Stimulated activated naive B cell treated with anti-CD40 and anti-IgM and Interleukin-4, amounts not matched to agents 10 μg/mL and 1 μg/mL and 100 μg/mL, for 72 hours (primary cell): ENCODE data around the gene ERG.

ENCODE experiments used
- ATAC-seq, 2 donors: fragments of 150-1000 bp; cut with Tn5 transposase; replicated peaks; 2 replicates each; pipeline ENCODE4 v1.10.0; 2021; ENCODE audit warnings: moderate library complexity in 1 of 2
- DNase-seq: peaks from one replicate; pipeline ENCODE4 v3.0.0; 2021
- H3K27ac Mint-ChIP-seq: one replicate; pipeline ENCODE4 v1.8.0; 2022; ENCODE audit warnings: mild to moderate bottlenecking, mixed read lengths
- H3K27me3 Mint-ChIP-seq, 2 donors: one replicate each; pipeline ENCODE4 v1.8.0; 2022; ENCODE audit warnings: mixed read lengths in 2 of 2
- H3K36me3 Mint-ChIP-seq, 2 donors: one replicate each; pipeline ENCODE4 v1.8.0; 2022; ENCODE audit warnings: mixed read lengths in 2 of 2, mild to moderate bottlenecking in 1 of 2
- H3K4me1 Mint-ChIP-seq, 2 donors: one replicate each; pipeline ENCODE4 v1.8.0; 2022; ENCODE audit warnings: mixed read lengths in 2 of 2, mild to moderate bottlenecking in 1 of 2
- H3K4me3 Mint-ChIP-seq, 2 donors: one replicate each; pipeline ENCODE4 v1.8.0; 2022; ENCODE audit warnings: mild to moderate bottlenecking in 2 of 2, mixed read lengths in 2 of 2, moderate library complexity in 1 of 2
- H3K9me3 Mint-ChIP-seq, 2 donors: one replicate each; pipeline ENCODE4 v1.8.0; 2022; ENCODE audit warnings: mixed read lengths in 2 of 2, mild to moderate bottlenecking in 1 of 2

The ERG gene

GRCh38 chr21:38354231-38354630 is 144.0 kb downstream of the ERG start:
- Mint-ChIP-seq H3K4me1 (peaks cover 4 to 8% of the 10 kb centered on the region in 2 donors), H3K9me3 (no peaks in the 10 kb centered on the region), H3K36me3 (no peaks in the 10 kb centered on the region), H3K27ac (no peak overlapping the region), H3K27me3 (peaks cover 20 to 23% of the 10 kb centered on the region in 2 donors), H3K4me3 (no peak overlapping the region)
- no peak for ATAC-seq
- no peak for DNase-seq

- no peak overlapping the region for H3K27ac Mint-ChIP-seq
- no peak for DNase-seq
- no peaks in the 10 kb centered on the region for H3K36me3 Mint-ChIP-seq
- ATAC-seq, result peak in 1 of 2 donors; percentile 38
- peaks cover 20% of the 10 kb centered on the region in 2 donors for H3K27me3 Mint-ChIP-seq
- no peak overlapping the region for H3K4me3 Mint-ChIP-seq
- H3K9me3 Mint-ChIP-seq, result no peaks in the 10 kb centered on the region
- peaks cover 4 to 8% of the 10 kb centered on the region in 2 donors for H3K4me1 Mint-ChIP-seq
Observed at GRCh38 chr21:38352536-38353219, 145.6 kb downstream of the ERG start.

DNA sequence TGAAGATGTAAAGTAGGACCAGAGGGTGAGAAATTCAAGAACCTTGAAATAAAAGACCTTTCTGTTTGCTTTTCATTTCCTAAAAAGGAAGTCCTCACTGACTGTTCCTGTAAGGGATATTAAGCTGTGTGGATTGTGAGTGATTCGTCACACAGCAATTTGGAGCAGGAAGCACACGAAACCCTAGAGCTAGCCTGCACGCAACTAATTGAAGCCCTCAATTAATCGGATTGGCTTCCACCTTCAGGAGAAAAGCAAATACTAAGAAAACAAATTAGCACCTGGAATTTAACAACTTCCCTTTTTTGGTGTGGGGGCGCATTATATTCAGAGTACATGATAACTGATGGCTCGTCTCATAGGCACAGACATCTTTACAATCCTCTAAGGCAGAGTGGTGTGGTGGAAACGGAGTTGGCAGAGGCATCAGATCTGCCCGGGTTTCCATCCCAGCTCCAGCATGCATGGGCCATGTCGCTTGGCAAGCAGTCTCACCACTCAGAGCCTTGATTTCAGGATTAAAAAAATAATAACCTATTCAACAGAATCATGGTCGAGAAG is 146.2 kb downstream of the ERG start:
- no peaks in the 10 kb centered on the region for H3K36me3 Mint-ChIP-seq
- no peak for DNase-seq
- H3K4me1 Mint-ChIP-seq, result peaks cover 4 to 8% of the 10 kb centered on the region in 2 donors
- no peaks in the 10 kb centered on the region for H3K9me3 Mint-ChIP-seq
- peaks cover 20% of the 10 kb centered on the region in 2 donors for H3K27me3 Mint-ChIP-seq
- ATAC-seq, result peak in 1 of 2 donors; percentile 14
- H3K4me3 Mint-ChIP-seq, result no peak overlapping the region
- no peak overlapping the region for H3K27ac Mint-ChIP-seq

DNA sequence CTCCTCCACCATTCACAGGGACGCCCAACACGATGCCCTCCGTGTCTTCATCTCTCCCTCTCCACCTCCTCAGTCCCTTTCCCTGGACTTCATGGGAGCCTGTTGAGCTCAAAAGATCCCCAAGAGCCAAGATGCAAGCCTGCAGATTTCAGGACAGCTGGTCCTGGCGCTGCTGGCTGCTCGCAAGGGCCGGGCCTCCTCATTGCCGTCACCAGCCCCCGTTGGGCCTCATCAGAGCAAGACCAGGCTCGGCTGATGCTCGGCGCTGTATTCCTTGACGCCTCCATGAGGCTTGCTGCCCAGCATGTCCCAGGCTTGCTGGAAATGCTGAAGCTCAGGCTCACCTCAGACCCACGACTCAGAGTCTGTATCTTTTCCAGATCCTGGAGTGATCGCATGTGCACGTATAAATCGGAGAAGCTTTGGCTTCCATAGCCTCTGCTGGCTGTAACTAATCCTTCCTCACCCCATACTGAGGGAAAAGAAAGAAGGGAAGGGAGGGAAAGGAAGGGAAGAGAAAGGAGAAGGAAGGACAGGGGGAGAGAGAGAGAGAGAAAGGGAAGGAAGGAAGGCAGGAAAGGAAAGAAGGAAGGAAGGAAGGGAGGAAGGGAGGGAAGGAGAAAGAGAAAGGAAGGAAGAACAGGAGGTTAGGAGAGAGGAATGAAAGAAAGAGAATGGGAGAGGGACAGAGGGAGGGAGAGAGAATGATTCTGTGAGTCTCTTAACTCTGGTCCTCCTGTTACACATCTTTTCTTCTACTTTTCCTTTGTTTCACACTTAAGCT is 146.9 kb downstream of the ERG start:
- ATAC-seq, result no peak
- H3K4me1 Mint-ChIP-seq, result peaks cover 3 to 8% of the 10 kb centered on the region in 2 donors
- peaks cover 16 to 17% of the 10 kb centered on the region in 2 donors for H3K27me3 Mint-ChIP-seq
- no peak overlapping the region for H3K27ac Mint-ChIP-seq
- DNase-seq, result no peak
- H3K36me3 Mint-ChIP-seq, result no peaks in the 10 kb centered on the region
- no peak overlapping the region for H3K4me3 Mint-ChIP-seq
- H3K9me3 Mint-ChIP-seq, result no peaks in the 10 kb centered on the region

DNA sequence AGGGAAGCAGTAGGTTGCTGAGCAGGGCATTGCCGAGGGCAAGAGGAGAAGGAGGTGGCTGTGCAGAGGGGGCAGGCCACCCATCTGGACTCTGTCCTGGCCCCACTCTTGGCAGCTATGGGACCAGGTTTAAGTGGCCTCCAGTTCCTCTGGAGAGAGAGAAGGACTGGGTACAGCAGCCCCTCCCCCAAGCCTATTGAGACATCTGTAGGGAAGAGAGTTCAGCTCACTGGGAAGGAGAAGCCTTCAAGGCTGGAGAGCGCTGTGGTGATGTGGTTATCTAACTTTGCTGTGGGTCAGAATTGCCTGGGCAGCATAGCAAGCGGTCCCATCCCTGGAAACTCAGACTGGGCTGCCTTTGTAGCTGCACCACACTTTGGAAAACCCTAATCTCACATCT is 147.6 kb downstream of the ERG start:
- Mint-ChIP-seq H3K27ac (no peak overlapping the region), H3K4me3 (no peak overlapping the region), H3K27me3 (peaks cover 13 to 14% of the 10 kb centered on the region in 2 donors), H3K4me1 (peaks cover 2 to 8% of the 10 kb centered on the region in 2 donors), H3K9me3 (no peaks in the 10 kb centered on the region), H3K36me3 (no peaks in the 10 kb centered on the region)
- DNase-seq, result no peak
- no peak for ATAC-seq

DNA sequence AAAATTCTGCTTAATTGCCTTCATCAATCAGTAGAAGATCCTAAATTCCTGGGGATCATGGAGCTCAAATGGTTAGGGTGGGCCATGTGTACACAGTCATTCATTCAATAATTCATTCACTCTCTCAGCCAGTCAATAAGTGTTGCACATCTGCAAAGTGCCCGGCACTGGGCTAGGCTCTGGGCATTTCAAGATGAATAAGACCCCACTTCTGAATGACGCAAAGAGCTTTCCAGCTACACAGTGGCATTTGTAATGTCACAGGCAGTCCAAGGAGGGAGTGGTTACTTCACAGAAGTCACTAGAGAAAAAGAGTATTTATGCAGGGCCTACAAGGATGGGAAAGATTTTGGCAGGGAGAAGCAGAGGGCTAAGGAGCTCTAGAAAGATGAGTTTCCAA is 148.3 kb downstream of the ERG start:
- H3K9me3 Mint-ChIP-seq, result no peaks in the 10 kb centered on the region
- peaks cover 2 to 8% of the 10 kb centered on the region in 2 donors for H3K4me1 Mint-ChIP-seq
- no peak overlapping the region for H3K27ac Mint-ChIP-seq
- H3K27me3 Mint-ChIP-seq, result peaks cover 11 to 12% of the 10 kb centered on the region in 2 donors
- no peaks in the 10 kb centered on the region for H3K36me3 Mint-ChIP-seq
- no peak overlapping the region for H3K4me3 Mint-ChIP-seq
- no peak for ATAC-seq
- no peak for DNase-seq

DNA sequence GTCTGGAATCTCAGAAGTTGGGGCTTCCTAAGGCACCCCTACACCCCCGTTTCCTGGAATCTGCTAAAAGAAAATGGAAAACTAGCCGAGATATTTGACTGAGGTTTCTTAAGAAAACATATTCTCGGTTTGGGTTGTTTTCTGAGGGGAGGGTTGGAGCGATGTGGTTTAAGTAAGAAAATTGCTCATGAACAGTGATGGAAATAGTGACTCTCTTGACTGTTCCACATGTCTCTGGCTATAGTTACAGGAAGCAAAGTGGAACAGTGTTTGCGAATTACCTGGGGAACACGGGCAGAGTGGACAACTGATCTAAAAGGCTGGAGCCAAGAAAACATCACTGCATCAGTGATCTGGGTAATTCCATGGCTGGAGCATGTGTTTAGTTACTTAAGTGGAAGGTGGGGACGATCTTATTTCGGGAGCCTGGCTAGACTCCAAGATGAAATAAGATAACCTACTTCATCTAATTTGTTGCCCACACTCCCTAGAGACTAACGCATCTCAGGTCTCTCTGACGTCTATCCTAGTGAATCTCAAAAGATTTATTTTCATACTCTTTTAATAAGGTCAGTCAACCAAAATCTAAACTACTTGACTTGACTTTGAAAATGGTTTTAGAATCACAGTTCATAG is 149.0 kb downstream of the ERG start:
- H3K9me3 Mint-ChIP-seq, result no peaks in the 10 kb centered on the region
- peaks cover 5 to 7% of the 10 kb centered on the region in 2 donors for H3K27me3 Mint-ChIP-seq
- DNase-seq (no peak), ATAC-seq (no peak)
- no peak overlapping the region for H3K4me3 Mint-ChIP-seq
- no peaks in the 10 kb centered on the region for H3K36me3 Mint-ChIP-seq
- H3K4me1 Mint-ChIP-seq, result peaks cover 2 to 8% of the 10 kb centered on the region in 2 donors
- no peak overlapping the region for H3K27ac Mint-ChIP-seq

DNA sequence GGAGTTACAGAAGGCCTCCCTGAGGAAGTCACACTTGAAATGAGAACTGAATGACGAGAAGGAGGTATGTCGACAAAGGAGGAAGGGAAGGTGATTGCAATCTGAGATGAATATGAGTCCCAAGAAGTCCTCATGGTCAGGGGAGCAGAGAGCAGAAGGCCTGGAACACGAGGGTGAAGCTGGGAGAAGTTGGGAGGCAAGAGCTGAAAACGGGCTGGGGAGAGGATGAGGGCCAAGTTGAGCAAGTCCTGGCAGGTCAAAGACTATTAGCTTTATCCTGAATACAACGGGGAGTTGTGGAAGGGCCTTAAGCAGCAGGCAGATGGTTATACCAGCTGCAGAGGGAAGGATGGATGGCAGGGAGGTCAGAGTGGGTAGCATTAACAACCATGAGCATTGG is 152.0 kb downstream of the ERG start:
- no peak for ATAC-seq
- Mint-ChIP-seq H3K4me1 (no peaks in the 10 kb centered on the region), H3K36me3 (no peaks in the 10 kb centered on the region), H3K27ac (no peak overlapping the region), H3K9me3 (no peaks in the 10 kb centered on the region), H3K27me3 (peaks cover 0 to 7% of the 10 kb centered on the region in 2 donors), H3K4me3 (no peak overlapping the region)
- DNase-seq, result no peak

DNA sequence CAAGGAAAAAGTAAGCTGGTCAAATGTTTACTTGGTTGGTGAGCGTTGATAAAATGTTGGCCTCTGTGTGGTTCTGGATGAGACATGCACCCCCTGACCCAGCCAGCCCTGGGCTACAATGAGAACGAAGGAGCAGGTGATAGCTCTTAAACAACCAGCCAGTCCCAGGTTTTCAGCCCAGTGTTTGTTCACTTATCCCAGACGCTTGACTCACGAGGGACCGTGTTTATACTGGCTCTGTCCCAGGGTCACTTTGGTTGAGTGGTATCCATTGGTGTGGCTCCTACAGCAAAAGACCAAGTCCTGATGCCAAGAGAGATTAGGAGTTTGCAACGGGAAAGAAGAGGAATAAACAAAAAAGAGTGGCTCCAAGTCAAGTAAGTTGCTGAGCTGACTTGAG is 154.6 kb downstream of the ERG start:
- no peak for DNase-seq
- Mint-ChIP-seq H3K27ac (no peak overlapping the region), H3K9me3 (no peaks in the 10 kb centered on the region), H3K36me3 (no peaks in the 10 kb centered on the region), H3K4me1 (no peaks in the 10 kb centered on the region), H3K4me3 (no peak overlapping the region), H3K27me3 (no peaks in the 10 kb centered on the region)
- ATAC-seq, result no peak

GRCh38 chr21:38342739-38343138 is 155.5 kb downstream of the ERG start:
- DNase-seq (no peak), ATAC-seq (no peak)
- Mint-ChIP-seq H3K27ac (no peak overlapping the region), H3K4me3 (no peak overlapping the region), H3K9me3 (no peaks in the 10 kb centered on the region), H3K27me3 (no peaks in the 10 kb centered on the region), H3K36me3 (no peaks in the 10 kb centered on the region), H3K4me1 (no peaks in the 10 kb centered on the region)

DNA sequence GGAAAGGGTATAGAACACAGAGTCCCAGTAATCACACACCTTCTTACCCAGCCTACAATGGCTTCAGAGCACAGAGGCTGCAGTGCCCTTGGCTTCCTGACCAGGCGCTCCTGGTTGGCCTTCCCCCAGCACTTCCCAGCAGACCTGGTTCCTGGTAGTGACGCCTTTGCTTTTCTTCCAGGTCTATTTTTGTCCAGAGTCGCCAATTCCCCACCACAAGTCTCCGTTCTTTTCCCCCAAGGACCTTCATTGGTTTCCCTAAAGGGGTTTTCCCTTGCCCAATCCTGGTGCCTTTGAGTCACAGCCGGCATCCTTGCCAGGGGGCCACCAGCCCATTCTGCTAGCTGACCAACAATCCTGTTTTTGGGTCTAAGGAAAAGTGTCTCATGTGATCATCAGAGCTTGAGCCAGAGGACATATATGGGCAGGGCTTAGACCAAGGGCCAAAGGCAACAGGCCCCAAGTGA is 156.7 kb downstream of the ERG start:
- Mint-ChIP-seq H3K9me3 (no peaks in the 10 kb centered on the region), H3K4me1 (no peaks in the 10 kb centered on the region), H3K27me3 (no peaks in the 10 kb centered on the region), H3K4me3 (no peak overlapping the region), H3K36me3 (no peaks in the 10 kb centered on the region), H3K27ac (no peak overlapping the region)
- DNase-seq, result no peak
- no peak for ATAC-seq

- Mint-ChIP-seq H3K4me1 (no peaks in the 10 kb centered on the region), H3K9me3 (peaks cover 0 to 1% of the 10 kb centered on the region in 2 donors), H3K27ac (no peak overlapping the region), H3K4me3 (no peak overlapping the region), H3K36me3 (peaks cover 0 to 1% of the 10 kb centered on the region in 2 donors), H3K27me3 (no peaks in the 10 kb centered on the region)
- DNase-seq, result no peak
- no peak for ATAC-seq
Observed at GRCh38 chr21:38340131-38340530, 158.1 kb downstream of the ERG start.

- Mint-ChIP-seq H3K36me3 (peaks cover 0 to 1% of the 10 kb centered on the region in 2 donors), H3K27ac (no peak overlapping the region), H3K4me3 (no peak overlapping the region), H3K4me1 (no peaks in the 10 kb centered on the region), H3K9me3 (peaks cover 0 to 1% of the 10 kb centered on the region in 2 donors), H3K27me3 (no peaks in the 10 kb centered on the region)
- ATAC-seq (no peak), DNase-seq (no peak)
Observed at GRCh38 chr21:38337793-38338192, 160.5 kb downstream of the ERG start.

DNA sequence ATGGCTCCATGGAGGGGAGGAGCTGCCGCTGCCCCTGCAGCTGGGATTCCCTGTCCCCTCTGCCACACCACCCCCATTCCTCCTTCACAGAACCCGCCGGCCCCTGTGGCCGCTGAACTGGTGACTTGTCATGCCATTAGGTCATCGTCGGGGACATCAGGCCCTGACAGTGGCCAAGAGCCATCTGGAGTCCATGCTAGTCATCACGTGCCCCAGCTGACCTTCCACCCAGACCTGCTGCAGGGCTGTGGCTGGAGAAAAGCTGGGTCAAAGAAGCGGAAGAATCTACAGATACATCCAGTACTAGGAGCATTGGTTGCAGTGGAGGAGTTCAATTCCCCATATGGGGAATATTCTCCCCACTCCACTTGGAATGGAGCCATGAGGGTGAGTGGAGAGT is 163.4 kb downstream of the ERG start:
- DNase-seq (no peak), ATAC-seq (no peak)
- Mint-ChIP-seq H3K4me1 (no peaks in the 10 kb centered on the region), H3K27ac (no peak overlapping the region), H3K4me3 (no peak overlapping the region), H3K36me3 (peaks cover 0 to 1% of the 10 kb centered on the region in 2 donors), H3K9me3 (peaks cover 0 to 1% of the 10 kb centered on the region in 2 donors), H3K27me3 (no peaks in the 10 kb centered on the region)
